Eye (tissue), 1 donor: ENCODE results near the gene NBEA.

Experiments used
- DNase-seq: peaks from one replicate; pipeline ENCODE4 v3.0.0-alpha.2; 2015

Gene NBEA

GRCh38 chr13:35477386-35477946 is 535.4 kb downstream of the NBEA start:
- no peak for DNase-seq

GRCh38 chr13:35478271-35479037 is 536.4 kb downstream of the NBEA start:
- peak; percentile 86 for DNase-seq

GRCh38 chr13:35479038-35479492 is 537.0 kb downstream of the NBEA start:
- DNase-seq = peak; percentile 94

- DNase-seq = peak; percentile 70
Observed at GRCh38 chr13:35479706-35480105, 537.6 kb downstream of the NBEA start.

- DNase-seq = peak; percentile 74
Observed at GRCh38 chr13:35480346-35480745, 538.3 kb downstream of the NBEA start.

- peak; percentile 81 for DNase-seq
Observed at GRCh38 chr13:35481777-35482176, 539.7 kb downstream of the NBEA start.

GRCh38 chr13:35482527-35482926 is 540.5 kb downstream of the NBEA start:
- DNase-seq = peak; percentile 69

GRCh38 chr13:35483761-35484160 is 541.7 kb downstream of the NBEA start:
- DNase-seq = peak; percentile 69

GRCh38 chr13:35484384-35484783 is 542.3 kb downstream of the NBEA start:
- peak; percentile 79 for DNase-seq

- DNase-seq = peak; percentile 67
Observed at GRCh38 chr13:35485424-35485823, 543.4 kb downstream of the NBEA start.

- DNase-seq = peak; percentile 65
Observed at GRCh38 chr13:35489050-35489449, 547.0 kb downstream of the NBEA start.

GRCh38 chr13:35496006-35496405 is 553.9 kb downstream of the NBEA start:
- no peak for DNase-seq

- no peak for DNase-seq
Observed at GRCh38 chr13:35496761-35497386, 554.8 kb downstream of the NBEA start.

- peak; percentile 70 for DNase-seq
Observed at GRCh38 chr13:35498231-35498630, 556.2 kb downstream of the NBEA start.

GRCh38 chr13:35499196-35499662 is 557.2 kb downstream of the NBEA start:
- peak; percentile 77 for DNase-seq

GRCh38 chr13:35499676-35500075 is 557.6 kb downstream of the NBEA start:
- DNase-seq = peak; percentile 88

- peak; percentile 90 for DNase-seq
Observed at GRCh38 chr13:35500144-35500543, 558.1 kb downstream of the NBEA start.

GRCh38 chr13:35501661-35502235 is 559.7 kb downstream of the NBEA start:
- peak; percentile 63 for DNase-seq

GRCh38 chr13:35502456-35502855 is 560.4 kb downstream of the NBEA start:
- DNase-seq = peak; percentile 66

- peak; percentile 48 for DNase-seq
Observed at GRCh38 chr13:35512271-35512920, 570.3 kb downstream of the NBEA start.

- peak; percentile 94 for DNase-seq
Observed at GRCh38 chr13:35514061-35514477, 572.0 kb downstream of the NBEA start.

- DNase-seq = peak; percentile 87
Observed at GRCh38 chr13:35514801-35515502, 572.9 kb downstream of the NBEA start.
